NAMALWA (cell line): Measurements from ENCODE around the gene MAGED4.
"Not testable (repeated sequence)": the region's sequence is repeated elsewhere in the genome, so short reads cannot be mapped to it uniquely, and the experiment has no call there.

Experiments
- DNase-seq: peaks from one replicate; pipeline ENCODE4 v3.0.0-alpha.2; 2015; ENCODE audit warnings: low spot score

The MAGED4 gene

GRCh38 chrX:52184440-52185077 is at the start of gene MAGED4:
Gene MAGED4 (plus strand): TSS chrX:52184888. CDS start chrX:52185923, 1,035 bp downstream.
- DNase-seq: not testable (repeated sequence)

DNA sequence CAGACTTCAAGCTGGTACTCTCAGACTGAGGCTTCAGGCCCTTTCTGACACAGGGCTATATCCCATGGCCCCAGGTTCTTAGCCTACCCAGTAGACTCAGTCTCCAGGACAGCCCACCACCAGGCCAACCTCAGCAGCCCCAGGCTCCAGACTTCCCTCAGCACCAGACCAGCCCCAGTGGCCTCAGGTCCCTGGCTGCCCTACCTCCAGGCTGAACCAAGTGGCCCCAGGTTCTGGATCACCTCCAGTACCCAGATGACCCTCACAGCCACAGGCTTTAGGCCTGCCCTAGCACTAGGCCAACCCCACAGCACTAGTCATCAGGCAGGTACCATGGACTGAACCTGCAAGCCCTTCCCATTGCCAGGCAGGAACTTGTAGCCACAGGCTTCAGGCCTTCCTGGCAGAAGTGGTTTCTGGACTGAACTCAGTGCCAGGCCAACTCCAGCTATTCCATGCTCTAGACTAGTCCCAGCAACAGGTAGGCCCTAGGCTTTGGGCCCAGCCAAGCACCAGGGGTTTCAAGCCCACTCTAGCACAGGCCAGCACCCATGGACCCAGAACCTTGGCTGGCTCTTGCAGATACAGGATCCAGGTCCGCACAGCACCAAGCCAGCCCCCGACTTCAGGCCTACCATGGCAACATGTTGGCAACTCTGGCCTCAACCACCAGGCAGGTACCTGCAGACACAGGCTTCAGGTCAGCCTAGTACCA is 45.7 kb upstream of the MAGED4 start:
- DNase-seq: no peak

GRCh38 chrX:52139545-52139895 is 45.2 kb upstream of the MAGED4 start:
- DNase-seq: no peak

- no peak for DNase-seq
Measured at GRCh38 chrX:52140020-52140419, 44.7 kb upstream of the MAGED4 start.

GRCh38 chrX:52150667-52151066 is 34.0 kb upstream of the MAGED4 start:
- DNase-seq: not testable (repeated sequence)

DNA sequence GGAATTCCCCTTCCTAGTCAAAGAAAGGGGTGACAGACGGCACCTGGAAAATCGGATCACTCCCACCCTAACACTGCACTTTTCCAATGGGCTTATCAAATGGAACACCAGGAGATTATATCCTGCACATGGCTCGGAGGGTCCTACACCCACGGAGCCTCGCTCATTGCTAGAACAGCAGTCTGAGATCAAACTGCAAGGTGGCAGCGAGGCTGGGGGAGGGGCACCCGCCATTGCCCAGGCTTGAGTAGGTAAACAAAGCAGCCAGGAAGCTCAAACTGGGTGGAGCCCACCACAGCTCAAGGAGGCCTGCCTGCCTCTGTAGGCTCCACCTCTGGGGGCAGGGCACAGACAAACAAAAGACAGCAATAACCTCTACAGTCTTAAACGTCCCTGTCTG is 24.5 kb upstream of the MAGED4 start:
- DNase-seq: not testable (repeated sequence)

DNA sequence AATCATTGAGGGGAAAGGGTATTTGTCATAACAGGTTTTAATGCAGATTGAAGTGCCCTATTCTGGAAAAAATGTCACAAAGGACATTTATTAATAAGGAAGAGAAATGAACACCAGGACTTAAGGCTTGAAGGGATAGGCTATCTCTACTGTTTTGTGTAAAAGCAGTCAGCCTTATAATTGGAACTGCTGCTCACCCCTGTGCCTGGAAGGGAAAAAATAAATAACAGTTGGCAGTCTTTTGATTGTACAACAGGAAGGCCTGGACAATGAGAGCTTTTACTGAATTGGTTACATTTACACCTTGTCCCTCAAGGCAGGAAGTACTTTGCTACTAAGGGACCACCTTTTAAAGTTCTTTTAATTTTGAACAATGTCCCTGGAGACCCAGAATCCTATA is 17.8 kb upstream of the MAGED4 start:
- DNase-seq: no peak

- not testable (repeated sequence) for DNase-seq
Measured at GRCh38 chrX:52171055-52171454, 13.6 kb upstream of the MAGED4 start.

DNA sequence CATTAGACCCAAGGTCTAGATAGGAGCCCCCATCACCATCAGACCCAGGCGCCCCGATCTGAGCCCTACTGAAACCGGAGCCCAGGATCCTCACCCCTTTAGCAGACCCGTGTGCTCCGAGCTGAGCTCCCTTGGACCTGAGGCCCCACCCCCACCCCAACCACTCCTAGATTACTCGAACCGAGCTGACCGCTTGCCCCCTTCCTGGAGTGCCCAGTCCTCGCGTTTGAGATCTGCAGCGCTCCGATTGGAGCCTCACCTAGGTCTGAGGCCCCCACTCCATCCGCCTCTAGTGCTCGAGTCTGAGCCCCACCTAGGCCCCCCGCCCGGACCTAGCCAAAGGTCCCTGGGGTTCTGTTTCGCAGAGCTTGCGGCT is 378 bp downstream of the MAGED4 start:
- not testable (repeated sequence) for DNase-seq

GRCh38 chrX:52211405-52211804 is 26.7 kb downstream of the MAGED4 start:
- DNase-seq: not testable (repeated sequence)

- DNase-seq: no peak
Measured at GRCh38 chrX:52213276-52213675, 28.6 kb downstream of the MAGED4 start.

GRCh38 chrX:52216541-52216940 is 31.9 kb downstream of the MAGED4 start:
- DNase-seq: no peak

- DNase-seq: no peak
Measured at GRCh38 chrX:52217494-52218160, 32.9 kb downstream of the MAGED4 start.

- DNase-seq: no peak
Measured at GRCh38 chrX:52220936-52221335, 36.2 kb downstream of the MAGED4 start.
